Hepatocyte (in vitro differentiated cells): Measurements from ENCODE around the gene OR5K3.

Experiments used
- EZH2 ChIP-seq: fragments of 200-600 bp; sonication (generic); IDR thresholded peaks from 2 replicates; pipeline ENCODE4 v1.6.1; 2016; ENCODE audit warnings: antibody characterized with exemption, mild to moderate bottlenecking, borderline replicate concordance
- EZH2phosphoT487 ChIP-seq: fragments of 200-600 bp; sonication (generic); IDR thresholded peaks from one replicate; pipeline ENCODE4 v1.6.1; 2018; ENCODE audit warnings: antibody characterized with exemption, mild to moderate bottlenecking, low read depth, moderate library complexity; ENCODE audit not compliant: unreplicated experiment, severe bottlenecking
- TF ChIP-seq, protein P1 (sequence below): fragments of 200-600 bp; sonication (generic); IDR thresholded peaks from 2 replicates; pipeline ENCODE4 v1.5.1; 2016; ENCODE audit warnings: antibody characterized with exemption, mild to moderate bottlenecking; ENCODE audit not compliant: poor library complexity

- TF ChIP-seq EZH2phosphoT487 (no peak), EZH2 (no peak)
- TF ChIP-seq, protein P1, sequence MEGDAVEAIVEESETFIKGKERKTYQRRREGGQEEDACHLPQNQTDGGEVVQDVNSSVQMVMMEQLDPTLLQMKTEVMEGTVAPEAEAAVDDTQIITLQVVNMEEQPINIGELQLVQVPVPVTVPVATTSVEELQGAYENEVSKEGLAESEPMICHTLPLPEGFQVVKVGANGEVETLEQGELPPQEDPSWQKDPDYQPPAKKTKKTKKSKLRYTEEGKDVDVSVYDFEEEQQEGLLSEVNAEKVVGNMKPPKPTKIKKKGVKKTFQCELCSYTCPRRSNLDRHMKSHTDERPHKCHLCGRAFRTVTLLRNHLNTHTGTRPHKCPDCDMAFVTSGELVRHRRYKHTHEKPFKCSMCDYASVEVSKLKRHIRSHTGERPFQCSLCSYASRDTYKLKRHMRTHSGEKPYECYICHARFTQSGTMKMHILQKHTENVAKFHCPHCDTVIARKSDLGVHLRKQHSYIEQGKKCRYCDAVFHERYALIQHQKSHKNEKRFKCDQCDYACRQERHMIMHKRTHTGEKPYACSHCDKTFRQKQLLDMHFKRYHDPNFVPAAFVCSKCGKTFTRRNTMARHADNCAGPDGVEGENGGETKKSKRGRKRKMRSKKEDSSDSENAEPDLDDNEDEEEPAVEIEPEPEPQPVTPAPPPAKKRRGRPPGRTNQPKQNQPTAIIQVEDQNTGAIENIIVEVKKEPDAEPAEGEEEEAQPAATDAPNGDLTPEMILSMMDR, result peak; percentile 55
Observed at GRCh38 chr3:98343647-98344507, 46.6 kb upstream of the OR5K3 start.
